ENCODE results near the gene HRH3. TPM values are rescaled to one million over a fixed set of nuclear protein-coding genes. Genes with fewer than 3 reads are reported as not detected.

The HRH3 gene
- total RNA-seq, 3 donors from 2014 or later = 0.09 TPM; not detected in 2

GRCh38 chr20:62174870-62175624, 45.0 kb downstream of the HRH3 start:
- Histone ChIP-seq H3K4me1 (ENCODE audit: low read depth) (no peaks in the 10 kb centered on the region), H3K9me3 (no peaks in the 10 kb centered on the region), H3K36me3 (ENCODE audit: low read depth) (no peaks in the 10 kb centered on the region), H3K4me3 (no peak overlapping the region)
- TF ChIP-seq, protein P1, sequence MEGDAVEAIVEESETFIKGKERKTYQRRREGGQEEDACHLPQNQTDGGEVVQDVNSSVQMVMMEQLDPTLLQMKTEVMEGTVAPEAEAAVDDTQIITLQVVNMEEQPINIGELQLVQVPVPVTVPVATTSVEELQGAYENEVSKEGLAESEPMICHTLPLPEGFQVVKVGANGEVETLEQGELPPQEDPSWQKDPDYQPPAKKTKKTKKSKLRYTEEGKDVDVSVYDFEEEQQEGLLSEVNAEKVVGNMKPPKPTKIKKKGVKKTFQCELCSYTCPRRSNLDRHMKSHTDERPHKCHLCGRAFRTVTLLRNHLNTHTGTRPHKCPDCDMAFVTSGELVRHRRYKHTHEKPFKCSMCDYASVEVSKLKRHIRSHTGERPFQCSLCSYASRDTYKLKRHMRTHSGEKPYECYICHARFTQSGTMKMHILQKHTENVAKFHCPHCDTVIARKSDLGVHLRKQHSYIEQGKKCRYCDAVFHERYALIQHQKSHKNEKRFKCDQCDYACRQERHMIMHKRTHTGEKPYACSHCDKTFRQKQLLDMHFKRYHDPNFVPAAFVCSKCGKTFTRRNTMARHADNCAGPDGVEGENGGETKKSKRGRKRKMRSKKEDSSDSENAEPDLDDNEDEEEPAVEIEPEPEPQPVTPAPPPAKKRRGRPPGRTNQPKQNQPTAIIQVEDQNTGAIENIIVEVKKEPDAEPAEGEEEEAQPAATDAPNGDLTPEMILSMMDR (IDR thresholded peaks at IDR 0.05) = no peak
- DNase-seq = peak in 1 of 3 donors; percentile 34
- intact Hi-C loops (cut with DNase I, micrococcal nuclease) = no loop called here
- ATAC-seq = no peak

GRCh38 chr20:62174021-62174804, 45.9 kb downstream of the HRH3 start:
- TF ChIP-seq, protein P1 (IDR thresholded peaks at IDR 0.05) = no peak
- intact Hi-C loops (cut with DNase I, micrococcal nuclease) = no loop called here
- H3K4me1 ChIP-seq (ENCODE audit: low read depth) = no peaks in the 10 kb centered on the region
- ATAC-seq (no peak), DNase-seq (peak in 1 of 3 donors; percentile 38)
- no peaks in the 10 kb centered on the region for H3K36me3 ChIP-seq (ENCODE audit: low read depth)
- no peak overlapping the region for H3K4me3 ChIP-seq
- no peaks in the 10 kb centered on the region for H3K9me3 ChIP-seq

- H3K9me3 ChIP-seq = no peaks in the 10 kb centered on the region
- H3K36me3 ChIP-seq (ENCODE audit: low read depth) = no peaks in the 10 kb centered on the region
- ATAC-seq = no peak
- no peak overlapping the region for H3K4me3 ChIP-seq
- no peaks in the 10 kb centered on the region for H3K4me1 ChIP-seq (ENCODE audit: low read depth)
- TF ChIP-seq, protein P1 (IDR thresholded peaks at IDR 0.05) = no peak
- intact Hi-C loops (cut with DNase I, micrococcal nuclease) = no loop called here
- DNase-seq = peak in 1 of 3 donors; percentile 37
Observed at GRCh38 chr20:62172666-62173065, 47.4 kb downstream of the HRH3 start.

DNA sequence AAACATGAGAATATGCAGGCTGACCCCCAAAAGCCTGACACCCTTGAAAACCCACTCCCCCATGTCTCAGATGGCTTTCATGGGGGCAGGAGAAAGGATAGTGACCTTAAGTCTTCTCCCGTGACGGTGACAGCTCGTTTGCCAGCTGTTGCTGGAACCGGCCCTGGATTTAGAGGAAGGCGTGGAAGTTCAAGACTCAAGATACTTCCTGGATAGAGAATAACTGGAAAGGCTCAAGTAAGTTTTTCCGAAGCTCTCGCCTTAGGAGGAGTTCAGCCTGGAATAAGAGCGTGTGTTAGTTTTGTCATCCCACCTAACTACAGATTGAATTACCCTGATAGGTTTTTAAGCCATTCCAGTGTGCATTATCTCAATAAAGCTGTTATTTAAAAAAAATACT, 48.8 kb downstream of the HRH3 start:
- DNase-seq = peak in 1 of 3 donors; percentile 10
- TF ChIP-seq, protein P1 (IDR thresholded peaks at IDR 0.05) = no peak
- intact Hi-C loops (cut with DNase I, micrococcal nuclease) = no loop called here
- Histone ChIP-seq H3K36me3 (ENCODE audit: low read depth) (no peaks in the 10 kb centered on the region), H3K4me1 (ENCODE audit: low read depth) (no peaks in the 10 kb centered on the region), H3K4me3 (no peak overlapping the region), H3K9me3 (no peaks in the 10 kb centered on the region)
- no peak for ATAC-seq

DNA sequence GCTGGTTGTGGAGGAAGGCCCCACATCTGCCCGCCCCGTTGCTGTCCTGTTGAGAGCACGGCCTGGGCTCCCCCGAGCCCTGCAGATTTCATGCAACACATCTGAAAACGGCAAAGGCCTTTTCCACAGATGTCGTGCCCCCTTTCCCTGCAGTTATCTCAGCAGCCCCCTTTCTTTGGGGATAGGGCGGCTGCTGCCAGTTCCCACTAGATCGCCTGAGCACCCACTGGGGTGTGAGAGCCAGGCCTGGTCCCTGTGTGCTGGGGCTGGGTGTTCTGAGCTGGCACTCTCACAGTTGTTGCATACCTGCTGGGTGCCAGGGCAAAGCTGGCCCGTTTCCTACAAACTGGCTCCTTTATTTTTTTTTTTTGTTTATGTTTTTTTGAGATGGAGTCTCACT, 49.5 kb downstream of the HRH3 start:
- Histone ChIP-seq H3K9me3 (no peaks in the 10 kb centered on the region), H3K4me3 (no peak overlapping the region), H3K4me1 (ENCODE audit: low read depth) (no peaks in the 10 kb centered on the region), H3K36me3 (ENCODE audit: low read depth) (no peaks in the 10 kb centered on the region)
- intact Hi-C loops (cut with DNase I, micrococcal nuclease) = no loop called here
- ATAC-seq = no peak
- no peak for DNase-seq
- TF ChIP-seq, protein P1 (IDR thresholded peaks at IDR 0.05) = no peak

Measured in mucosa of descending colon (tissue), 3 donors.